SK-N-MC (cell line): ENCODE results near the gene LDAH.

Experiments used
- EZH2 ChIP-seq: fragments of 200-600 bp; sonication (generic); IDR thresholded peaks from one replicate; pipeline ENCODE4 v1.6.1; 2017; ENCODE audit warnings: antibody characterized with exemption
- FOXP2 ChIP-seq: optimal IDR thresholded peaks from 2 replicates; pipeline ENCODE3; 2011; ENCODE audit warnings: mild to moderate bottlenecking, moderate library complexity; ENCODE audit not compliant: insufficient read depth; ENCODE audit errors: extremely low read length, control extremely low read depth
- POLR2AphosphoS5 ChIP-seq: IDR thresholded peaks from 2 replicates; pipeline ENCODE4 v1.6.1; 2012; ENCODE audit warnings: mild to moderate bottlenecking, low read depth, low read length, borderline replicate concordance

DNA sequence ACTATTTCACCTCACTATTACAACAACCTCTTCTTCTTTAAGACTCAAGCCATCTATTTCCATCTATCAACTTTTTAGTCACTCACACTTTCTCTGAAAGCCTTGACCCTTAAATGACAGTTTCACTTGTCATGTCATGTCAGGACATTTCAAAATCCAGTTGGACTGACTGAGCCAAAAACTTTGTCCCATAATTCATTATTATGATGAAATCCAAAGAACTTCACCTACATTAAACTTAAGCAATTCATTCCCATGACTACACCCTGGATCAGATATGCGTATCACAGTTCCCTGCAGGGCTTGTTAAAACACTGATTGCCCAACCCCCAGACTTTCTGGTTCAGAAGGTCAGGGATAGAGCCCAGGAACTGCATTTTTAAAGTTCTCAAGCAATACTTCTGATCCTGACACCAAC, 26.5 kb downstream of the LDAH start:
- TF ChIP-seq EZH2 (no peak), POLR2AphosphoS5 (no peak), FOXP2 (no peak)
